Measurements from ENCODE around the gene SMIM8. TPM values are rescaled to one million over a fixed set of nuclear protein-coding genes. Genes with fewer than 3 reads are reported as not detected.

Gene SMIM8
- total RNA-seq, 1 experiment from 2014 or later: 8.7 TPM

- peak; percentile 11 for DNase-seq (ENCODE audit: low spot score)
These were observed 68.9 kb downstream of the SMIM8 start for GRCh38 chr6:87391334-87391733.

Other genes starting within 250 kb of the SMIM8 start
- gene CGA, start 227.5 kb upstream of the SMIM8 start, total RNA-seq (2014; rRNA removed; shearing (Covaris generic)): not detected in 2 replicates
- gene ZNF292, start 167.0 kb upstream of the SMIM8 start, total RNA-seq (2014; rRNA removed; shearing (Covaris generic)): 9.3 and 13.9 TPM in 2 replicates
- not detected in 2 replicates for gene GJB7, start 6.7 kb downstream of the SMIM8 start, total RNA-seq (2014; rRNA removed; shearing (Covaris generic))
- gene C6orf163, start 22.2 kb downstream of the SMIM8 start, total RNA-seq (2014; rRNA removed; shearing (Covaris generic)): 0.31 and 0.72 TPM in 2 replicates
- gene CFAP206, start 85.4 kb downstream of the SMIM8 start, total RNA-seq (2014; rRNA removed; shearing (Covaris generic)): 0.43 and 0.71 TPM in 2 replicates
- gene SLC35A1, start 150.4 kb downstream of the SMIM8 start, total RNA-seq (2014; rRNA removed; shearing (Covaris generic)): 14.5 and 18.8 TPM in 2 replicates